Thoracic aorta (tissue), 2 donors: ENCODE data around the gene TAS1R3. TPM values are rescaled to one million over a fixed set of nuclear protein-coding genes. Genes with fewer than 3 reads are reported as not detected.

ENCODE experiments used
- ATAC-seq: fragments of 150-250 bp; one replicate; pipeline ENCODE4 v1.8.0; 2017; ENCODE audit warnings: low read depth; ENCODE audit not compliant: insufficient number of reproducible peaks, low FRiP score
- DNase-seq: peaks from one replicate; pipeline ENCODE4 v3.0.0-alpha.2; 2020; ENCODE audit warnings: low spot score
- H3K27ac ChIP-seq, 2 donors: fragments of 200-600 bp; sonication (generic); 1 replicate in 1 of 2; 2 replicates in 1 of 2; pipeline ENCODE4 v1.5.1; 2016; ENCODE audit warnings: mild to moderate bottlenecking in 2 of 2, moderate library complexity in 2 of 2
- H3K27me3 ChIP-seq: fragments of 200-600 bp; sonication (generic); replicated peaks from 2 replicates; pipeline ENCODE4 v1.6.0; 2016; ENCODE audit warnings: mild to moderate bottlenecking; ENCODE audit not compliant: insufficient read depth
- H3K36me3 ChIP-seq: fragments of 200-600 bp; sonication (generic); one replicate; pipeline ENCODE4 v1.5.1; 2016
- H3K4me1 ChIP-seq, 2 donors: fragments of 200-600 bp; sonication (generic); 1 replicate in 1 of 2; 2 replicates in 1 of 2; pipeline versions ENCODE4 v1.5.1 to v1.6.0; 2016; ENCODE audit warnings: low read depth in 2 of 2, mild to moderate bottlenecking in 1 of 2; ENCODE audit not compliant: control insufficient read depth in 1 of 2
- H3K4me3 ChIP-seq: fragments of 200-600 bp; sonication (generic); 2 replicates; pipeline ENCODE4 v1.5.1; 2016; ENCODE audit warnings: mild to moderate bottlenecking
- H3K9me3 ChIP-seq: fragments of 200-600 bp; sonication (generic); 2 replicates; pipeline ENCODE4 v1.5.1; 2016
- total RNA-seq, 2 donors: library from RNA; depleted of rRNA; stranded (reverse); fragments of >200 nt; gene quantifications; one replicate each; pipeline versions ENCODE4 v1.1.0 to v1.2.3, GENCODE V29; 2016
- TF ChIP-seq, protein P1 (sequence below): fragments of 200-600 bp; sonication (generic); IDR thresholded peaks from one replicate; pipeline ENCODE4 v1.5.1; 2019; ENCODE audit warnings: antibody characterized with exemption

TAS1R3 gene
- total RNA-seq, 2 donors from 2014 or later: 0.14 TPM; not detected in 1

DNA sequence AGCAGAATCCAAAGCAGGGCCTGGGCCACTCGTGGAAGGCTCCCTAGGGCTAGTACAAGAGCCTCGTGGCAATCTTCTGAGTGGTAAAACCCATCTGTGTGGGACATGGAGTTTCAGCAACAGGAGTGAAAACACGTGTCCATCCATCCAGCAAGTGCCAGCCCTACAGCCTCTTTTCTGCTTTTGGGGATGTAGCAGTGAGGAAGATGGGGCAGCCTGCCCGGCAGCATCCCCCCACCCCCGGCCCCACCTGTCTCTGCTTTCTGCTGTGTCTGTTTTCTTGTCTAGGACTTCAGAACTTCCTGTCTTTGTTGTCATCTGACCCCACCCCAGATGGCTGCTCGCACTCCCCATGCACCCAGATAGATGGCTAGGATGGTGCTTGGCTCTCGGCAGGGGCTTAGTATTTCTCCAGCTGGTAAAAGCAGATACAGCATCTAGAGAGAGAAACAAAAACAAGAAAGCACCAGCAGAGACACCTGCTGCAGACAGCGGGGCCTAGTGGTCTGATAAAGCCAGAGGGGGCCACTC, 4.9 kb upstream of the TAS1R3 start:
- H3K36me3 ChIP-seq: peaks cover 8% of the 10 kb centered on the region
- DNase-seq (no peak), ATAC-seq (no peak)
- TF ChIP-seq, protein P1, sequence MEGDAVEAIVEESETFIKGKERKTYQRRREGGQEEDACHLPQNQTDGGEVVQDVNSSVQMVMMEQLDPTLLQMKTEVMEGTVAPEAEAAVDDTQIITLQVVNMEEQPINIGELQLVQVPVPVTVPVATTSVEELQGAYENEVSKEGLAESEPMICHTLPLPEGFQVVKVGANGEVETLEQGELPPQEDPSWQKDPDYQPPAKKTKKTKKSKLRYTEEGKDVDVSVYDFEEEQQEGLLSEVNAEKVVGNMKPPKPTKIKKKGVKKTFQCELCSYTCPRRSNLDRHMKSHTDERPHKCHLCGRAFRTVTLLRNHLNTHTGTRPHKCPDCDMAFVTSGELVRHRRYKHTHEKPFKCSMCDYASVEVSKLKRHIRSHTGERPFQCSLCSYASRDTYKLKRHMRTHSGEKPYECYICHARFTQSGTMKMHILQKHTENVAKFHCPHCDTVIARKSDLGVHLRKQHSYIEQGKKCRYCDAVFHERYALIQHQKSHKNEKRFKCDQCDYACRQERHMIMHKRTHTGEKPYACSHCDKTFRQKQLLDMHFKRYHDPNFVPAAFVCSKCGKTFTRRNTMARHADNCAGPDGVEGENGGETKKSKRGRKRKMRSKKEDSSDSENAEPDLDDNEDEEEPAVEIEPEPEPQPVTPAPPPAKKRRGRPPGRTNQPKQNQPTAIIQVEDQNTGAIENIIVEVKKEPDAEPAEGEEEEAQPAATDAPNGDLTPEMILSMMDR: no peak
- H3K27me3 ChIP-seq: no peaks in the 10 kb centered on the region
- peaks cover 27 to 33% of the 10 kb centered on the region in 2 donors for H3K4me1 ChIP-seq
- peak overlapping the region in 1 of 2 donors; percentile 9 for H3K27ac ChIP-seq
- H3K9me3 ChIP-seq: no peaks in the 10 kb centered on the region
- H3K4me3 ChIP-seq: no peak overlapping the region

DNA sequence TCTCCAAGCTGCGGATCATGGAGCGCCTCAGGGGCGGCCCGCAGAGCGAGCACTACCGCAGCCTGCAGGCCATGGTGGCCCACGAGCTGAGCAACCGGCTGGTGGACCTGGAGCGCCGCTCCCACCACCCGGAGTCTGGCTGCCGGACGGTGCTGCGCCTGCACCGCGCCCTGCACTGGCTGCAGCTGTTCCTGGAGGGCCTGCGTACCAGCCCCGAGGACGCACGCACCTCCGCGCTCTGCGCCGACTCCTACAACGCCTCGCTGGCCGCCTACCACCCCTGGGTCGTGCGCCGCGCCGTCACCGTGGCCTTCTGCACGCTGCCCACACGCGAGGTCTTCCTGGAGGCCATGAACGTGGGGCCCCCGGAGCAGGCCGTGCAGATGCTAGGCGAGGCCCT, 3.8 kb upstream of the TAS1R3 start:
- DNase-seq (no peak), ATAC-seq (no peak)
- Histone ChIP-seq H3K4me1 (peaks cover 20 to 26% of the 10 kb centered on the region in 2 donors), H3K27me3 (no peaks in the 10 kb centered on the region), H3K9me3 (no peaks in the 10 kb centered on the region), H3K36me3 (peaks cover 8% of the 10 kb centered on the region), H3K27ac (no peak overlapping the region), H3K4me3 (no peak overlapping the region)
- TF ChIP-seq, protein P1: no peak

DNA sequence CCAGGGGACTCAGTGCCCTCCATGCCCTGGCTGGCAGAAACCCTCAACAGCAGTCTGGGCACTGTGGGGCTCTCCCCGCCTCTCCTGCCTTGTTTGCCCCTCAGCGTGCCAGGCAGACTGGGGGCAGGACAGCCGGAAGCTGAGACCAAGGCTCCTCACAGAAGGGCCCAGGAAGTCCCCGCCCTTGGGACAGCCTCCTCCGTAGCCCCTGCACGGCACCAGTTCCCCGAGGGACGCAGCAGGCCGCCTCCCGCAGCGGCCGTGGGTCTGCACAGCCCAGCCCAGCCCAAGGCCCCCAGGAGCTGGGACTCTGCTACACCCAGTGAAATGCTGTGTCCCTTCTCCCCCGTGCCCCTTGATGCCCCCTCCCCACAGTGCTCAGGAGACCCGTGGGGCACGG, 2.8 kb upstream of the TAS1R3 start:
- Histone ChIP-seq H3K9me3 (no peaks in the 10 kb centered on the region), H3K4me1 (peaks cover 15 to 21% of the 10 kb centered on the region in 2 donors), H3K27ac (no peak overlapping the region), H3K36me3 (peaks cover 8% of the 10 kb centered on the region), H3K27me3 (no peaks in the 10 kb centered on the region), H3K4me3 (no peak overlapping the region)
- ATAC-seq (no peak), DNase-seq (no peak)
- TF ChIP-seq, protein P1: no peak

DNA sequence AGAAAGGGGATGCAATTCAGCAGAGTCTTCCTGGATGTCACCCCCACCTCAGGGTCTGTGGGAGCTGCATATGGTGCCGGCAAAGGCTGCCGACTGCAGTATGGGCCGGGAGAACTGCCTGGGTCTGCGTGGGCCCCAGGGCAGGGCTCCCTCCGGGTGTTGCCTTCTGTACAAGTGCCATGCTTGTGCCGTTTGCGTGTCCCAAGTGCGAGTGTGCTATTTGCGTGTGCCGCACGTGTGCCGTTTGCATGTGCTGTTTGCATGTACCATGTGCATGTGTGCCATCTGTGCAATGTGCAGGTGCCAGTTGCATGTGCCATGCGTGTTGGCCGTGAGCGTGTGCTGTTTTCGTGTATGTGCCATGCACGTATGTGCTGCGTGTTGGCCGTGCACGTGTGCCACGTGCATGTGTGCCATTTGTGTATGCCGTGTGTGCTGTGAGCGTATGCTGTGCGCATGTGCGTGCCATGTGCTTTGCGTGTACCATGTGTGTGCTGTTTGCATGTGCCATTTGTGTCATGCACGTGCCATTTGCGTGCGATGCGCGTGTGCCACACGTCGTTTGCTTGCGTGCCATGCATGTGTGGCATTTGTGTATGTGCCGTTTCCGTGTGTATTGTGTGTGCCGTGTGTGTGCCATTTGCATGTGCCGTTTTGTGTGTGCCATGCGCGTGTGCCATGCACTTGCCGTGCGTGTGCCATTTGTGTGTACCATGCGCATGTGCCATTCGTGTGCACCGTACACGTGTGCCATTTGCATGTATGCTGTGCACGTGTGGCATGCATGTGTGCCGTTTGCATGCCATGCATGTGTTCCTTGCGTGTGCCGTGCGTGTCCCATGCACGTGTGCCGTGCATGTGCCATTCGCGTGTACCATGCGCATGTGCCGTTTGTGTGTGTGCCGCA, 1.5 kb upstream of the TAS1R3 start:
- DNase-seq (no peak), ATAC-seq (no peak)
- peaks cover 12 to 17% of the 10 kb centered on the region in 2 donors for H3K4me1 ChIP-seq
- no peak overlapping the region for H3K27ac ChIP-seq
- H3K9me3 ChIP-seq: no peaks in the 10 kb centered on the region
- H3K4me3 ChIP-seq: no peak overlapping the region
- TF ChIP-seq, protein P1: no peak
- H3K36me3 ChIP-seq: peaks cover 8% of the 10 kb centered on the region
- H3K27me3 ChIP-seq: no peaks in the 10 kb centered on the region

DNA sequence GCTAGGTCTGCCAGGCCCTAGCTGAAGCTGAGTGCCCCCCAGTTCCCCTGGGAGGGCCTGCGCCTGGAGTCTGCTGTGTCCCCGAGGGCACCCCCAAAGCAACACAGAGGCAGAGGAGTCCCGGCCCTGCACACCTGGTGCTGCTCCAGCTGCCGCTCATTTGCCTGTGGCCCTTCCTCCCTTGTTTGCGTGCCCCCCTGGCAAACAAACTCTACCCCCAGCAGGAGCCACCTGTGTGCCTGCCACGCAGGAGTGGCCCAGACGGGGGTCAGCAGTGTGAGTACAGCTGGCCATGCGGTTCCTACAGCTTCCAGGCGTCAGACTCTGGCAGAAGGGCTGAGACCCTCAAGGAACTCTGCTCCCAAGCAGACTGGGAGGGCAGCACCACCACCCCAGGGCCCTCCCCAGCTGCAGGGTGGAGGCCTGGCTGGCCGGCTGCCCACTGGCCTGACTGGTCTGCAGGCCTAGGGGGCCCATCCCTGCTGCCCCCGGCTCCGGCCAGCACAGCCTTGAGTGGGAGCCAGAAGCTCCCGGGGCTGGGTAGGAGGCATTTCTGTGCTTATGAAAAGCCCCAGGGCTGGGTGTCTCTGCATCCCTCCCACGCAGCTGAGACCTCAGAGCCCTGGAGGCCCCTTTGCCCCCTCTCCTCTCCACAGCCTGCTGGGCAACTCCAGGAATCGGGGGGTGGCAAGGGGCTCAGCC, 563 bp upstream of the TAS1R3 start:
- DNase-seq: no peak
- H3K27ac ChIP-seq: no peak overlapping the region
- H3K36me3 ChIP-seq: peaks cover 8% of the 10 kb centered on the region
- H3K4me1 ChIP-seq: peaks cover 5 to 10% of the 10 kb centered on the region in 2 donors
- H3K4me3 ChIP-seq: no peak overlapping the region
- ATAC-seq: no peak
- TF ChIP-seq, protein P1: no peak
- H3K27me3 ChIP-seq: no peaks in the 10 kb centered on the region
- no peaks in the 10 kb centered on the region for H3K9me3 ChIP-seq
